Bronchial epithelial cell (primary cell): ENCODE results near the gene CLEC19A. TPM values are rescaled to one million over a fixed set of nuclear protein-coding genes. Genes with fewer than 3 reads are reported as not detected.

ENCODE experiments used
- DNase-seq: peaks from one replicate; pipeline ENCODE4 v3.0.0-alpha.2; 2010; ENCODE audit warnings: low read depth
- FAIRE-seq: peaks from 2 replicates; lab custom pipeline; 2011; peaks lifted over from hg19 to GRCh38; lab: Jason Lieb, UNC
- H3K27me3 ChIP-seq: 2 replicates; pipeline ENCODE4 v1.5.1; 2011; ENCODE audit warnings: low read length; ENCODE audit not compliant: control insufficient read depth, insufficient read depth
- H3K36me3 ChIP-seq: 2 replicates; pipeline ENCODE4 v1.5.1; 2011; ENCODE audit warnings: low read length; ENCODE audit not compliant: control insufficient read depth, insufficient read depth
- H3K4me3 ChIP-seq: 2 replicates; pipeline ENCODE4 v1.5.1; 2011; ENCODE audit warnings: mild to moderate bottlenecking, low read depth, low read length, control low read depth
- total RNA-seq: library from RNA; depleted of rRNA; stranded (reverse); fragments of >200 nt; gene quantifications from 2 replicates; pipeline ENCODE4 v1.2.1, GENCODE V29; 2014
- TF ChIP-seq, protein P1 (sequence below): IDR thresholded peaks from 2 replicates; pipeline ENCODE4 v1.5.1; 2011; ENCODE audit warnings: mild to moderate bottlenecking, moderate library complexity, low read length, control low read depth, inconsistent platforms; ENCODE audit not compliant: insufficient read depth, severe bottlenecking

The CLEC19A gene
- total RNA-seq, 1 donor from 2014 or later = not detected

GRCh38 chr16:19254611-19255010 lies 30.9 kb upstream of the CLEC19A start:
- FAIRE-seq (no peak), DNase-seq (no peak)
- H3K36me3 ChIP-seq = no peaks in the 10 kb centered on the region
- TF ChIP-seq, protein P1, sequence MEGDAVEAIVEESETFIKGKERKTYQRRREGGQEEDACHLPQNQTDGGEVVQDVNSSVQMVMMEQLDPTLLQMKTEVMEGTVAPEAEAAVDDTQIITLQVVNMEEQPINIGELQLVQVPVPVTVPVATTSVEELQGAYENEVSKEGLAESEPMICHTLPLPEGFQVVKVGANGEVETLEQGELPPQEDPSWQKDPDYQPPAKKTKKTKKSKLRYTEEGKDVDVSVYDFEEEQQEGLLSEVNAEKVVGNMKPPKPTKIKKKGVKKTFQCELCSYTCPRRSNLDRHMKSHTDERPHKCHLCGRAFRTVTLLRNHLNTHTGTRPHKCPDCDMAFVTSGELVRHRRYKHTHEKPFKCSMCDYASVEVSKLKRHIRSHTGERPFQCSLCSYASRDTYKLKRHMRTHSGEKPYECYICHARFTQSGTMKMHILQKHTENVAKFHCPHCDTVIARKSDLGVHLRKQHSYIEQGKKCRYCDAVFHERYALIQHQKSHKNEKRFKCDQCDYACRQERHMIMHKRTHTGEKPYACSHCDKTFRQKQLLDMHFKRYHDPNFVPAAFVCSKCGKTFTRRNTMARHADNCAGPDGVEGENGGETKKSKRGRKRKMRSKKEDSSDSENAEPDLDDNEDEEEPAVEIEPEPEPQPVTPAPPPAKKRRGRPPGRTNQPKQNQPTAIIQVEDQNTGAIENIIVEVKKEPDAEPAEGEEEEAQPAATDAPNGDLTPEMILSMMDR = no peak
- no peaks in the 10 kb centered on the region for H3K27me3 ChIP-seq
- no peak overlapping the region for H3K4me3 ChIP-seq

GRCh38 chr16:19264123-19264673 lies 21.3 kb upstream of the CLEC19A start:
- no peak overlapping the region for H3K4me3 ChIP-seq
- no peak for FAIRE-seq
- TF ChIP-seq, protein P1 = no peak

DNA sequence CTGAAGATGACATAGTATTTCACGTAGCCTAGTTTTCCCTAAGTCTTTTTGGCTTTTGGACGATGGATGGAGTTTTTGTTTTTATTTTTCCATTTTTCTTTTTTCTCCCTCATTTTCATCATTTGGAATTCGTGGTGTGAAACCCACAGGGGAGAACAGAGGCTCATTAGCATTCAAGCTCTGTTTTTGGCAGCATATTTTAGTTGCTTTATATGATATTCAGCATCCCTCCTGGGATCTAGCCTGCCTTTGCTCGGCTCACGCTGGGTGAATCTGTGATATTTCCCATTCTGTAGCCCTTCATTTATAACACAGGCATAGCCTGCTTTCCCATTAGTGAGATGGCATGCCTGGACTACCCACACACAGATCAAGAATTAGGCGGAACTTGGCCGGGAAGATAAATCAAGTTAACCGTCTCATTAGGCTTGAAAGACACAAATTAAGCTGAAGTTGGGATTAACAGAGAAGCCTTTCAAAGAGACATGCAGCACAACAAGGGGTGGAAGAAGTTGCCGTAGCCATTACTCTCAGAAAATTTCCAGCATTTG lies 20.1 kb upstream of the CLEC19A start:
- TF ChIP-seq, protein P1 = no peak
- DNase-seq (no peak), FAIRE-seq (no peak)
- Histone ChIP-seq H3K27me3 (no peaks in the 10 kb centered on the region), H3K4me3 (no peak overlapping the region), H3K36me3 (no peaks in the 10 kb centered on the region)

More at GRCh38 chr16:19264123-19264673, 21.3 kb upstream of the CLEC19A start:
- Histone ChIP-seq H3K36me3 (no peaks in the 10 kb centered on the region), H3K27me3 (no peaks in the 10 kb centered on the region)
- DNase-seq = no peak

- Histone ChIP-seq H3K4me3 (no peak overlapping the region), H3K27me3 (no peaks in the 10 kb centered on the region), H3K36me3 (no peaks in the 10 kb centered on the region)
- TF ChIP-seq, protein P1 = no peak
- FAIRE-seq = no peak
- DNase-seq = no peak
These were observed 18.8 kb upstream of the CLEC19A start for GRCh38 chr16:19266774-19267173.

- DNase-seq = no peak
- no peaks in the 10 kb centered on the region for H3K27me3 ChIP-seq
- no peak overlapping the region for H3K4me3 ChIP-seq
- H3K36me3 ChIP-seq = no peaks in the 10 kb centered on the region
- TF ChIP-seq, protein P1 = no peak
- FAIRE-seq = no peak
These were observed 16.4 kb upstream of the CLEC19A start for GRCh38 chr16:19269098-19269497.

DNA sequence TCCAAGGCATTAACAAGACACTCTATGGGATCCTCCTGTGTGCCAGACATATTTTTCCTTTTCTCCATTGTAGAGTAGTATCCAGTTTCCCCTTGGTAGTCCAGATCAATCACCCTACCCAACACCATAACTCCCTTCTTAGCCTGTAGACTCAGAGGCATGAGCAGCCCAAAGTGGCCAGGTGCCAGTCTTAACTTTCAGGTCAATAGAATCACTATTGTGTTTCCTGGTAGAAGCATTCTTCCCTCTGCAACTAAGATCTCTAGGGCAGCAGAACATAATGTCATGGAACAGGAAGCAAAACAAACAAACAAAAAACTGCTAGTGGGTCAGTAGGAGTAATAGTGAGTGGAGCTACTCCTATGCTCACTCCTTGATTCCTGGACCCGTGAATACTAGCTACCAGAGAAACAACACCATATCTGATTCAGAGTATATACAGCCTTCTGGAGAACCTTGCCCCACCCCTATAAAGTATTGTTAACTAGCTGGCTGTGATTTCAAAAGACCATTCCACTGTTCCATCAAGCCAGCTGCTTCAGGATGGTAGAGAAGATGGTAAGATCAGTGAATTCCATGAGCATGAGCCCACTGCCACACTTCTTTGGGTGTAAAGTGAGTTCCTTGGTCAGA lies 11.2 kb upstream of the CLEC19A start:
- no peak for DNase-seq
- H3K36me3 ChIP-seq = no peaks in the 10 kb centered on the region
- no peak overlapping the region for H3K4me3 ChIP-seq
- TF ChIP-seq, protein P1 = no peak
- no peak for FAIRE-seq
- no peaks in the 10 kb centered on the region for H3K27me3 ChIP-seq
